Keratinocyte (primary cell): Measurements from ENCODE around the gene NDUFS6. TPM values are rescaled to one million over a fixed set of nuclear protein-coding genes. Genes with fewer than 3 reads are reported as not detected.

Experiments used
- DNase-seq: peaks from one replicate; pipeline ENCODE4 v3.0.0-alpha.2; 2011; ENCODE audit warnings: low read depth, missing footprints, low spot score
- FAIRE-seq: peaks from 2 replicates; lab custom pipeline; 2011; peaks lifted over from hg19 to GRCh38; lab: Jason Lieb, UNC
- H2AFZ ChIP-seq: 2 replicates; pipeline ENCODE4 v1.6.0; 2012; ENCODE audit warnings: low read length, control low read depth, inconsistent platforms; ENCODE audit not compliant: control insufficient read depth
- H3K27ac ChIP-seq: 2 replicates; pipeline ENCODE4 v1.5.1; 2011; ENCODE audit warnings: low read length; ENCODE audit not compliant: control insufficient read depth, insufficient read depth
- H3K27me3 ChIP-seq: 3 replicates; pipeline ENCODE4 v1.6.0; 2011; ENCODE audit warnings: low read length; ENCODE audit not compliant: control insufficient read depth, insufficient read depth; ENCODE audit errors: extremely low read depth
- H3K36me3 ChIP-seq, 2 experiments: 2 replicates in 1 of 2; 3 replicates in 1 of 2; pipeline ENCODE4 v1.5.1; 2011; ENCODE audit warnings: low read length in 2 of 2, mild to moderate bottlenecking in 1 of 2; ENCODE audit not compliant: control insufficient read depth in 2 of 2, insufficient read depth in 2 of 2; ENCODE audit errors: extremely low read depth in 1 of 2
- H3K4me1 ChIP-seq: 3 replicates; pipeline ENCODE4 v1.5.1; 2011; ENCODE audit warnings: low read length; ENCODE audit not compliant: control insufficient read depth, insufficient read depth; ENCODE audit errors: extremely low read depth
- H3K4me2 ChIP-seq: 3 replicates; pipeline ENCODE4 v1.6.0; 2011; ENCODE audit warnings: low read depth, low read length; ENCODE audit not compliant: control insufficient read depth, insufficient read depth; ENCODE audit errors: extremely low read depth
- H3K4me3 ChIP-seq, 3 experiments: fragments of 200-600 bp in 1 of 3; sonication (generic) in 1 of 3; 2 replicates in 2 of 3; 3 replicates in 1 of 3; pipeline ENCODE4 v1.5.1; 2011 to 2016; ENCODE audit warnings: low read length in 3 of 3, mild to moderate bottlenecking in 3 of 3, control low read depth in 2 of 3, inconsistent platforms in 1 of 3, low read depth in 1 of 3, mixed read lengths in 1 of 3, mixed run types in 1 of 3, moderate library complexity in 1 of 3; ENCODE audit not compliant: control insufficient read depth in 2 of 3, insufficient read depth in 2 of 3; ENCODE audit errors: extremely low read depth in 1 of 3
- H3K79me2 ChIP-seq: 2 replicates; pipeline ENCODE4 v1.6.0; 2012; ENCODE audit warnings: low read length; ENCODE audit not compliant: control insufficient read depth, insufficient read depth
- H3K9ac ChIP-seq: 3 replicates; pipeline ENCODE4 v1.6.0; 2011; ENCODE audit warnings: low read length; ENCODE audit not compliant: control insufficient read depth, insufficient read depth; ENCODE audit errors: extremely low read depth
- H3K9me1 ChIP-seq: 3 replicates; pipeline ENCODE4 v1.6.0; 2011; ENCODE audit warnings: low read length; ENCODE audit not compliant: control insufficient read depth, insufficient read depth; ENCODE audit errors: extremely low read depth
- H3K9me3 ChIP-seq: 2 replicates; pipeline ENCODE4 v1.5.1; 2012; ENCODE audit warnings: low read depth, low read length; ENCODE audit not compliant: control insufficient read depth
- H4K20me1 ChIP-seq: 3 replicates; pipeline ENCODE4 v1.6.0; 2011; ENCODE audit warnings: low read length; ENCODE audit not compliant: control insufficient read depth, insufficient read depth; ENCODE audit errors: extremely low read depth
- CTCF ChIP-seq, 3 experiments: IDR thresholded peaks in 1 of 3; conservative IDR thresholded peaks in 1 of 3; optimal IDR thresholded peaks in 1 of 3; 2 replicates in 2 of 3; 3 replicates in 1 of 3; pipeline versions ENCODE3 to v1.5.1; 2011; ENCODE audit warnings: low read length in 3 of 3, mild to moderate bottlenecking in 3 of 3, moderate library complexity in 2 of 3, control low read depth in 1 of 3, inconsistent platforms in 1 of 3; ENCODE audit not compliant: insufficient read depth in 2 of 3; ENCODE audit errors: extremely low read depth in 1 of 3
- EZH2 ChIP-seq: IDR thresholded peaks from one replicate; pipeline ENCODE4 v1.6.1; 2012; ENCODE audit warnings: inconsistent platforms, mild to moderate bottlenecking, low read length, moderate library complexity
- dilution Hi-C: fragments of 300-500 bp; cut with MboI; formaldehyde crosslinking; loops from one replicate; pipeline ENCODE4 v1.7.0; 2020; ENCODE audit warnings: low sequenced_read_pairs; ENCODE audit not compliant: extremely low pct_ligation_motif_present
- polyA plus RNA-seq, 5 experiments: library from polyadenylated mRNA; depleted of rRNA in 3 of 5; stranded (reverse) in 3 of 5; stranded (forward) in 1 of 5; unstranded in 1 of 5; fragments of >200 nt; gene quantifications; 1 replicate in 1 of 5; 2 replicates in 3 of 5; 3 replicates in 1 of 5; pipeline versions ENCODE4 v1.2.1 to v1.2.3, GENCODE V29; 2011 to 2012; ENCODE audit warnings: missing spikeins in 2 of 5, low read depth in 1 of 5, low replicate concordance in 1 of 5

The NDUFS6 gene
- polyA plus RNA-seq, 1 donor (not counting 4 experiments of a cell fraction or from before 2014, with no cell fraction given): 66.3 TPM

DNA sequence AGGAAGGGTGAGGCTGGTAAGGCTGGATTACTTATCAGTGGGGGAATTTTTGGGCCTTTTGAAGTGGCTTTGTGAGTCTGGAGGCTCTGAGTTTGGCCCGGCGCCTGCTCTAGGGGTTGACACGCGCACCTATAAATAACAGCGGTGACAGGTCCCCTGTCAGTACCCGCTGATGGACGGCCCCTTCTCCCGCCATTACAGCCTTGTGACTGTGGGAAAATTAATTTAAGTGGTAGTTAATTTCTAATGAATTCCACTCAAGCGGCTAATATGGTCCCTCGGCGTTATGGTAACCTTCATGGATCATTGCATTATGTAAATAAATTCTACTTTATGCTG, 18.0 kb upstream of the NDUFS6 start:
- no peaks in the 10 kb centered on the region for H3K9me3 ChIP-seq
- H3K79me2 ChIP-seq: no peaks in the 10 kb centered on the region
- DNase-seq (no peak), FAIRE-seq (no peak)
- no peak overlapping the region for H2AFZ ChIP-seq
- dilution Hi-C loops: no loop called here
- no peak overlapping the region for H3K4me3 ChIP-seq
- no peak overlapping the region for H3K9ac ChIP-seq
- TF ChIP-seq EZH2: no peak
- no peak for TF ChIP-seq CTCF (optimal IDR thresholded peaks at IDR 0.05 in 1 of 3, IDR thresholded peaks at IDR 0.05 in 1 of 3, conservative IDR thresholded peaks at IDR 0.05 in 1 of 3; ENCODE audit: extremely low read depth in 1 of 3, insufficient read depth in 2 of 3, low read length in 3 of 3)
- H3K36me3 ChIP-seq: no peaks in the 10 kb centered on the region
- no peak overlapping the region for H3K4me2 ChIP-seq
- no peaks in the 10 kb centered on the region for H3K27me3 ChIP-seq
- no peaks in the 10 kb centered on the region for H3K4me1 ChIP-seq
- H3K9me1 ChIP-seq: no peaks in the 10 kb centered on the region
- no peak overlapping the region for H3K27ac ChIP-seq
- no peaks in the 10 kb centered on the region for H4K20me1 ChIP-seq

- H3K4me3 ChIP-seq: no peak overlapping the region
- no peaks in the 10 kb centered on the region for H3K27me3 ChIP-seq
- H2AFZ ChIP-seq: no peak overlapping the region
- no peaks in the 10 kb centered on the region for H4K20me1 ChIP-seq
- H3K4me2 ChIP-seq: no peak overlapping the region
- H3K36me3 ChIP-seq: no peaks in the 10 kb centered on the region
- FAIRE-seq (no peak), DNase-seq (no peak)
- no peaks in the 10 kb centered on the region for H3K9me1 ChIP-seq
- dilution Hi-C loops: no loop called here
- TF ChIP-seq EZH2 (no peak), CTCF (optimal IDR thresholded peaks at IDR 0.05 in 1 of 3, IDR thresholded peaks at IDR 0.05 in 1 of 3, conservative IDR thresholded peaks at IDR 0.05 in 1 of 3; ENCODE audit: extremely low read depth in 1 of 3, insufficient read depth in 2 of 3, low read length in 3 of 3) (no peak)
- H3K4me1 ChIP-seq: peaks cover 7% of the 10 kb centered on the region
- H3K9me3 ChIP-seq: no peaks in the 10 kb centered on the region
- no peak overlapping the region for H3K9ac ChIP-seq
- H3K79me2 ChIP-seq: no peaks in the 10 kb centered on the region
- no peak overlapping the region for H3K27ac ChIP-seq
Measured at GRCh38 chr5:1784197-1785050, 16.8 kb upstream of the NDUFS6 start.
